Measurements from ENCODE around the gene CALHM2.
"Not testable (repeated sequence)": the region's sequence is repeated elsewhere in the genome, so short reads cannot be mapped to it uniquely, and the experiment has no call there.

Gene CALHM2

DNA sequence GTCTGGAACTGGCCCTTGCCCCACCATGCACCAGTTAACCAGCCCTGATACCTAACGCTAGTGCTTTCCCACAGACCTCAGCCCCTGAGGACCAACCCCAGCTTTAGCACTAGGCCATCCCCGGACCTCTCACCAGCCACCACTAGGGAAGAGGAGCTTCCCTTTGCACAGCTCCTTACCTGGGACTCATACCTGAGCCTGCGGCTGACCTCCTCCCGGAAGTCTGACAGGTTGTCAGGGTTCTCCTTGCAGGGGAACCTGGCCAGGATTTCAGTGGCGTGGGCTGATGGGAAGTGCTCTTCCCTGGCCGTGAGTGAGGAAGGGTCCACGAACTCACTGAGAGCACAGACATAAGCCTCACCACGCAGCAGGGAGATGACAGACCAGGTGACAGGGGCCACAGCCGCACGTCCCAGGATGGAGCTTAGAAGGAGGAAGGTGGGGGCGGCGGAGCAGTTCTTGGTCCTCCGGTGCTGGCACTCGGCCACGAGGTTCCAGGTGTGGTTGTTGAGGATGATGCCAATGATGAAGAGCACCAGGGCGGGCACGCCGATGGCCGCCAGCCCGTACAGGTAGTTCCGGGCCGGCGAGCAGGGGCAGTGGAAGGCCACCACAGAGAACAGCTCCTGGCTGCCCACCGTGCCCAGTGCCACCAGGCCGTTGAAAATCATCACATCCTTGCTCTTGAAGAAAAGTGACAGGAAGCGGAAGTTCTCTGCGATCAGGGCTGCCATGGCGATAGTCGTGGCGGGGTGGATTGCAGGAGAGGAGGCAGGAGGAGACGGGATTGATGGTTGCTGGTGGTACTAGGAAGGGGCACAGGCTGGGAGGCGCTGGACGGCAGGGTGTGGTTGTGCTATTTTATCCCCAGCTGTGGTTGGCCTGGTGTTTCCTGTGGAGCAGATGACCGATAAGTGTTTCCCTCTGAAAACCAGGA lies 2.7 kb downstream of the CALHM2 start:
- DNase-seq, result no peak

GRCh38 chr10:103448746-103449145 lies 3.4 kb downstream of the CALHM2 start:
- peak; percentile 32 for DNase-seq

GRCh38 chr10:103447187-103447586 lies 5.0 kb downstream of the CALHM2 start:
- no peak for DNase-seq

DNA sequence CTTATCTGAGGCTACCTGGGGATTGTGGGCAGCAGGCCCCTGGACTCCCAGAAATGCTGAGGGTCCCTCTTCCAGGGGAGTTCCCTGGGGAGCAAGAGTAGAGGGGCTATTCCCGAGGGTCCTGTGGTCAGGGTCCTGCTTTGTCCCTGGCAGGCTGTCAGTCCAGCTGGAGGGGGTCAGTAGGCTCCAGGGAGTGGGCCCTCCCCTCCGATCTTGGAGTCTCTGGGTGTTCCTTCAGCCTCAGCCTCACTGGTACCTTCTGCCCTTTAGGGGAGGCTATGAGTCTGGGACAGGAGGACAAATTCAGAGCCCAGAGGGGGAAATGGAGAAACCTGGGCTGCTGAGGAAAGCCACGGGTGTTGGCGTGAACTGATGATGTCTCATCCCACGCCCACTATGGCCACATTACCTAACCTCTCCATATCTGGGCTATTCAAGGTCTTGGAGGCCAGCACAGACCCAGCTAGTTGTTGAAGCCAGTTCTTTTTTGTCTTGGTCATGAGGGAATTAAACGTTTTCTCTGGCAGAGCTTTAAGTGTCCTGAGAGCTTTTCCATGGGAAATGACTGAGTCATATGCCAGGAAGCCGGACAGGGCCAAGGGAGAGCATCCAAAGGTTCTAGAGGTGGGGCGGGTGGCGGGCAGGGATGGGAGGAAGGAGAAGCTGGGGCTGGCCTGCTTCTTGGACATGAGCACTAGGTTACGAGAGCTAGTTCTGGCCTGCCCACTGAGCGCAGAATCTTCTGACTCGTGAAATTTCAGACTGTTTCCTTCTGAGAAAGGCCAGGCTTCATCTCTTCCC lies 6.2 kb downstream of the CALHM2 start:
- no peak for DNase-seq

DNA sequence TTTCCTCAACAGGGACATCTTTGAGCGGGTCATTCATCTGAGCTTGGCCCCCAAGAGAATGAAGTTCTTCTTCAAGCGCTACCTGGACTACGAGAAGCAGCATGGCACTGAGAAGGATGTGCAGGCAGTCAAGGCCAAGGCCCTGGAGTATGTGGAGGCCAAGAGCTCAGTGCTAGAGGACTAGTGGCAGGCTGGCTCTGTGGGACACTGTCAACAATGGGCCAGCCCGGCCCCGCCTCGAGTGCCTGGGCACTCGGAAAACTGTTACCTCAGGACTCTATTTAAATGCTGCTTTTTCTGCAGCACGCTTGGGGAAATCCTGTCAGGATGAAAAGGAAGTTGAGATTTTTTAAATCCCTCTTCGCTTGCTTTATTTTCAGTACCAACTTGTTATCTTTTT lies 6.8 kb downstream of the CALHM2 start:
- no peak for DNase-seq

- DNase-seq, result no peak
These were observed 7.7 kb downstream of the CALHM2 start for GRCh38 chr10:103444478-103444877.

- DNase-seq, result no peak
These were observed 8.5 kb downstream of the CALHM2 start for GRCh38 chr10:103443475-103444185.

GRCh38 chr10:103442031-103442461 lies 10.1 kb downstream of the CALHM2 start:
- DNase-seq, result peak; percentile 29

DNA sequence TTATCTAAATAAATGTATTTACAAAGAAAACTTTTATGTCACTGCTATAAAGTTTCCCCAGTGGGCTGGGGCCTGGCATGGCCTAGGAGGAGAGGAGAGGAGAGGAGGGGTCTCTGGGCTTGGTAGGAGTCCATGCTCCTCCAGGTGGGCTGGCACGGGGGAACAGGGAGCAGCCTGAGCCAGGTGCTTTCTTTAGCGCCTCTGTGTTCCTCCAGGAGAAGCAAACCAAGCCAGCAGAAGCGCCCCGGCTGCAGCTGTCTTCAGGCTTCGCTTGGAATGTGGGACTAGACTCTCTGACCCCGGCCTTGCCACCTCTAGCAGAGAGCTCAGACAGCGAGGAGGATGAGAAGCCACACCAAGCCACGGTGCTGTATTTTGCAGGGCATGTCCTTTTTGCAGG lies 10.6 kb downstream of the CALHM2 start:
- no peak for DNase-seq

GRCh38 chr10:103441206-103441605 lies 11.0 kb downstream of the CALHM2 start:
- no peak for DNase-seq

GRCh38 chr10:103440416-103440815 lies 11.8 kb downstream of the CALHM2 start:
- no peak for DNase-seq

DNA sequence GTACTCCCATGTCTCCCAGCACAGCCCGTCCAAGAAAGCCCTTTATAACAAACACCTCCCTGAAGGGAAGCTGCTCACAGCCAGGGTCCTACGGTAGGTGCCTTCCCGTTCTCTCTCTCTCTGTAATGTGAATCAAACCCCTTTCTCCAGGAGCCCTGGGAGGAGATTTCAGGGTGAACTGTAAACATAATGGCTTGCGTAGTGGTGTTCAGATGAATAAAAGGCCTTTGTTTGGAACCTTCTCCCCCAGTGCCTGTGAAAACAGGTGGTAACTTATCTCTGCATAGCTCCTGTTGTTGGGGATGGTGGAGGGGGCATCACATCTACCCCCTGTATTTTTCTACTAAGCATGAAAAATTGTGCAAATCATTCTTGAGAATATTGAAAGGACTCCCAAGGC lies 12.4 kb downstream of the CALHM2 start:
- no peak for DNase-seq

- DNase-seq, result no peak
These were observed 18.3 kb downstream of the CALHM2 start for GRCh38 chr10:103433858-103434257.

- DNase-seq, result no peak
These were observed 20.3 kb downstream of the CALHM2 start for GRCh38 chr10:103431902-103432301.

DNA sequence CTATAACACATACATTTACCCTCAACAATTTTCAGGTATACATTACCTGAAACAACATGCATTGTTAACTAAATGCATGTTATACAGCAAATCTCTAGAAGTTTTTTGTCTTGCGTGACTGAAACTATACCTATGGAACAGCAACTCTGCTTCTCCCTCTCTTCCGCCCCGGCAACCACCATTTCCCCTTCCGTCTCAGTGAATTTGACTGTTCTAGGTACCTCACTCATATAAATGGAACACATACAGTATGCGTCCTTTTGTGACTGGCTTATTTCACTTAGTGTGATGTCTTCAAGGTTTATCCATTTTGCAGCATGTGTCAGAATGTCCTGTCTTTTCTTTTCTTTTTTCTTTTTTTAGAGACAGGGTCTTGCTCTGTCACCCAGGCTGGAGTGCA lies 22.5 kb downstream of the CALHM2 start:
- DNase-seq, result no peak

GRCh38 chr10:103428989-103429643 lies 23.1 kb downstream of the CALHM2 start:
- DNase-seq, result no peak

DNA sequence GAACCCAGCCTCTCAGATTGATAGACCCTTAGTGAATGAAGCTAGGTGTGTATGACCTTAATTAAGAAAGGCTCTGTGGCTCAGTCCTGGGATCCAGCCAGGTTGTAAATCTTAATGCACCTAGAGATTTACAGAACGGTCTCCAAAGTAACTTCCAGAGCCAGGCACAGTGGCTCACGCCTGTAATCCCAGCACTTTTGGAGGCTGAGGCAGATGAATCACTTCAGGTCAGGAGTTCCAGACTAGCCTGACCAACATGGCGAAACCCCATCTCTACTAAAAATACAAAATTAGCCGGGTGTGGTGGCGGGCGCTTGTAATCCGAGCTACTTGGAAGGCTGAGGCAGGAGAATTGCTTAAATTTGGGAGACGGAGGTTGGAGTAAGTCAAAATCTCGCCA lies 24.3 kb downstream of the CALHM2 start:
- no peak for DNase-seq

DNA sequence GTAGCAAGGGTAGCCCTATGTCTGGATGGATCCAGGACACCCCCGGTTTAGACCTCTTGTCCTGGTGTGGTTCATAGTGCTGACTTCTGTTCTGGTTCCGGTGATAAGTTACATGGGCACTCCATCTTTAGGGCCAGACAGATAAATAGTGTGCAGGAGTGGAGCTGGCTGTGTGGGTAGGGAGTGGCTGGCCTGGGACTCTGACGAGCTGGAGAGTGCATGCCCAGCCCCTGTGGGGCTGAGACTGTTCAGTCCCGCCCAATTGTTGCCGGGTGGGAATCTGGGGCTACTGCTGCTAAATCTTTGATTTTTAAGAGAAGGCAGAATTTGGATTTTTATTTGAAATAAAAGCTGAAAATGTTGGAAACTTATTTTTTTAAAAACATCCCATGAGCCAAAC lies 28.4 kb downstream of the CALHM2 start:
- DNase-seq, result no peak

- no peak for DNase-seq
These were observed 33.1 kb downstream of the CALHM2 start for GRCh38 chr10:103419101-103419500.

DNA sequence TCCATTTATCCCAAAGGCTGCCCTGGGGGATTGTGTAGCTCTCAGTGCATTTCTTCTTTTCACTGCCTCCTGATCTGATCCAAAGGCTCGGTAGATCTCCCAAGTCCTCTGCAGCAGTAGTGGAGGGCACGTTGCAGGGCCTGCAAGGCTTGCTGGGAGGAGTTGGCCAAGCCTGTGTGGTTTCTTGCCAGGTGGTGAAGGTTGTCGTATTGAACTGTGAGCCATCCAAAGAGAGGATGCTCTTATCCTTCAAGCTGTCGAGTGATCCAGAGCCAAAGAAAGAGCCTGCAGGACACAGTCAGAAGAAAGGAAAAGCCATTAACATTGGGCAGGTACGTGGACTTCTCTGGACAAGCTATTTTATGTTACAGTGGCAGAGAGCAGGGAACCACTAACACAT lies 34.6 kb downstream of the CALHM2 start:
- no peak for DNase-seq

DNA sequence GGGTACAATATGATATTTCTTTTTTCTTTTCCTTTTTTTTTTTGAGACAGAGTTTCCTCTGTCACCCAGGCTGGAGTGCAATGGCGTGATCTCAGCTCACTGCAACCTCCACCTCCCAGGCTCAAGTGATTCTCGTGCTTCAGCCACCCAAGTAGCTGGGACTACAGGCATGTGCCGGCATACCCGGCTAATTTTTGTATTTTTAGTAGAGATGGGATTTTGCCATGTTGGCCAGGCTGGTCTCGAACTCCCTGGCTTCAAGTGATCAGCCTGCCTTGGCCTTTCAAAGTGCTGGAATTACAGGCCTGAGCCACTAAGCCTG lies 35.1 kb downstream of the CALHM2 start:
- not testable (repeated sequence) for DNase-seq

DNA sequence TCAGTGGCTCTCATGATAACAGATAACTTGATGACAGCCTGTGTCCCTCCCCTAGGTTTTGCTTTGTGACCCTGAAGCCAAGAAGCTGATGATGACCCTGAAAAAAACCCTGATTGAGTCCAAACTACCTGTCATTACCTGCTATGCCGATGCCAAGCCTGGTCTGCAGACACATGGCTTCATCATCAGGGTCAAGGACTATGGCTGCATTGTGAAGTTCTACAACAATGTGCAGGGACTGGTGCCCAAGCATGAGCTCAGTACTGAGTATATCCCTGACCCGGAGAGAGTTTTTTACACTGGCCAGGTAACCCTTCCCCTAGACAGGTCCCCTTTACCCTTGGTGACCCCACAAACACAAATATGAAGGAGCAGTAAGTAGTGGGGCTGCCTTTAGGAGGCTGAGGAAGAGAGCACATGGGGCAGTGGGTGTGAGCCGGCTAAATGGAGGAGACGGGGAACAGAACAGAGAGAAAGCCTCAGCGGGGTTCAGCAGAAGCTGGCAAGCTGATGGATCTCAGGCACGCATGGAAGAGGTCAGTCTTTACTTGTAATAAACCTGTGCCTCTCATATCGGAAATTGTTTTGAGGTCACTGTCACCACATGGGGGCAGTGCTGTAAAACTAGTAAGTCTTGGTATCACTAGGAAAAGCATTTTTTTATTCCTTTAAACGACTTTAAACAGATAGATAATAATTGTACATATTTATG lies 35.6 kb downstream of the CALHM2 start:
- peak; percentile 4 for DNase-seq
